ENCODE data around the gene IGSF23.
"Not testable (repeated sequence)": the region's sequence is repeated elsewhere in the genome, so short reads cannot be mapped to it uniquely, and the experiment has no call there.

Gene IGSF23

DNA sequence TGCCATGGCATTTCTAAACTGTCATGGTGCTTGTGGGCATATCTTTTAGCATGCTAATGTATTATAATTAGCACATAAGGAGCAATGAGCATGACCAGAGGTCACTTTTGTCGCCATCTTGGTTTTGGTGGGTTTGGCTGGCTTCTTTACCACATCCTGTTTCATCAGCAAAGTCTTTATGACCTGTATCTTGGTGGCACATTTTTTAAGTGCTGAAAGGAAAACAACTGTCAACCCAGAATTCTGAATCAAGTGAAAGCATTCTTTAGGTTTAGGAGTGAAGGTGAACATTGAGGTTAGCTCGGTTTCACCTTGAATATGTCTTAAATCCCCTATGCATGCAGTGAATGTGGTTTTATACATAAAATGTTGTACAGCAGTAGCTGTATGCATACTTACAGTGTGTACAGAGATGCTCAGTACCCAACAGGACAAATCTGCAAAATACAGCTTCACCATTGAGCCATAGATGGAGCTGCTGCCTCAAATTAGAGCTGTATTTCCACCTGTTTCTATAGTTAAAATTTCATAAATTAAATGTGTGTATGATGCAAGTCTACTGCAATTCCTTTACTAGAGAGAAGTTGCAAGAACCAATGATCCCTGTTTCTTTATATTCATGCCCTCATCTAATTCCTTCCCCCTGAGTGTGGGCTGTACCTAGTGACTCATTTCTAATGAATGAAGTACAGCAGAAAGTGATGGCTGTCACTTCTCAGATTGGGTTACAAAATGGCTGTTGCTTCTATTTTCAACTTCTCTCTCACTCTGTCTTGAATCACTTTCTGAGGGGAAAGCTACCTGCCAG lies 25.2 kb upstream of the IGSF23 start:
- DNase-seq: no peak

DNA sequence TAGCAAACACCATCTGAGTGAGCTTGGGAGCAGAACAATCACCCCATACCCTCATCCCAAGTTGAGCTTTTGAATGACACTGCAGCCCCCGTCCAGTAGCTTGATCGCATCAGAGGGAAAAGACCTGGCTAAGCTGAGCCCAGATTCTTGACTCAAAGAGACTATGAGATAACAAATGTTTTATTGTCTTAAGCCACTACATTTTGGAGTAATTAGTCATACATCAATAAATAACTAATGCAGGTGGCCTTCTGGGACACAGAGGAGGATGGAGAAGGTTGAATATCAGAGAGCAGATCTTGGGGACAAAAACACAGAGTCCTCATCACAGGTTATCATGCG lies 24.6 kb upstream of the IGSF23 start:
- DNase-seq: no peak

DNA sequence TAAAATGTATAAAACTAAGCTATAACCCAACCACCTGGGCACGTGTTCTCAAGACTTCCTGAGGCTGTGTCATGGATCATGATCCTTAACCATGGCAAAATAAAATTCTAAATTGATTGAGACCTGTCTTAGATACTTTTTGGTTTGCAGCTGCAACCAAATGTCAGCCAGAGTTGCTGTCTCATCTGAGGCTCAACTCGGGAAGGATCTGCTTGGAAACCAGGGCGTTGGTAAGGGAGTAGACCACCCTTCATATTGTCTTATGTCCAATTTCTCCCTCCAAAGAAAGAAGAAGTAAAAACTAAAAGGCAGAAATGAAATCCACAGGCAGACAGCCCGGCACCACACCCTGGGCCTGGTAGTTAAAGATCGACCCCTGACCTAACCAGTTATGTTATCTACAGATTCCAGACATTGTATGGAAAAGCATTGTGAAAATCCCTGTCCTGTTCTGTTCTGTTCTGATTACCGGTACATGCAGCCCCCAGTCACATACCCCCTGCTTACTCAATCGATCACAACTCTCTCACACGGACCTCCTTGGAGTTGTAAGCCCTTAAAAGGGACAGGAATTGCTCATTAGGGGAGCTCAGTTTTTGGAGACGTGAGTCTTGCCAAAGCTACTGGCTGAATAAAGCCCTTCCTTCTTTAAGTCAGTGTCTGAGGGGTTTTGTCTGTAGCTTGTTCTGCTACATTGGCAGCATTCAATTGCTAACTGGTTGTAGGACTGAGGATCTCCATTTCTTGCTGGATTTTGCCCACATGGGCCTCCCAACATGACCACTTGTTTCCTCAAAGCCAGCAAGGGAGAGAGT lies 22.9 kb upstream of the IGSF23 start:
- DNase-seq: no peak

DNA sequence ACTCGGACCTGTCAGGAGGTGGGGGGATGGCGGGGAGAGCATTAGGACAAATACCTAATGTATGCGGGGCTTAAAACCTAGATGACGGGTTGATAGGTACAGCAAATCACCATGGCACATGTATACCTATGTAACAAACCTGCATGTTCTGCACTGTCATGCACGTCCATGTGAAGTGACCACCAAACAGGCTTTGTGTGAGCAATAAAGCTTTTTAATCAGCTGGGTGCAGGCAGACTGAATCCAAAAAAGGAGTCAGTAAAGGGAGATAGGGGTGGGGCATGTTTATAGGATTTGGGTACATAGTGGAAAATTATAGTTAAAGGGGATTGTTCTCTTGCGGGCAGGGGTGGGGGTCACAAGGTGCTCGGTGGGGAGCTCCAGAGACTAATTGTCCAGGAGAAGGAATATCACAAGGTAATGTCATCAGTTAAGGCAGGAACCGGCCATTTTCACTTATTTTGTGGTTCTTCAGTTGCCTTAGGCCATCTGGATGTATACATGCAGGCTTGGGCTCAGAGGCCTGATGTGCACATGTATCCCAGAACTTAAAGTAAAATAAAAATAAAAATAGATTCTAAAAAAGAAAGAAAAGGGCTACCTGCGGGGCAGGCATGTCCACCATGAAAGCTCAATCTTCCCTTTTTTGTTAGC lies 21.9 kb upstream of the IGSF23 start:
- not testable (repeated sequence) for DNase-seq

DNA sequence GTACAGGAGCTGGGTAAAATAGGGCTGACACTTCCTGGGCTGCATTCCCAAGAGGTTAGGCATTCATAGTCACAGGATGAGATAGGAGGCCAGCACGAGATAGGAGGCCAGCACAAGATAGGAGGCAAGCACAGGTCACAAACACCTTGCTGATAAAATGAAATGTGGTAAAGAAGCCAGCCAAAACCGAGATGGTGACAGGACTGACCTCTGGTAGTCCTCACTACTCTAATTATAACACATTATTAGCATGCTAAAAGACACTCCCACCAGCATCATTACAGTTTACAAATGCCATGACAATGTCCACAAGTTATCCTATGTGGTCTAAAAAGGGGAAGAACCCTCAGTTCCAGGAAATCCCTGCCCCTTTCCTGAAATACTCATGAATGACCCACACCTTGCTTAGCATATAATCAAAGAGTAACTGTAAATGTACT lies 20.9 kb upstream of the IGSF23 start:
- no peak for DNase-seq

DNA sequence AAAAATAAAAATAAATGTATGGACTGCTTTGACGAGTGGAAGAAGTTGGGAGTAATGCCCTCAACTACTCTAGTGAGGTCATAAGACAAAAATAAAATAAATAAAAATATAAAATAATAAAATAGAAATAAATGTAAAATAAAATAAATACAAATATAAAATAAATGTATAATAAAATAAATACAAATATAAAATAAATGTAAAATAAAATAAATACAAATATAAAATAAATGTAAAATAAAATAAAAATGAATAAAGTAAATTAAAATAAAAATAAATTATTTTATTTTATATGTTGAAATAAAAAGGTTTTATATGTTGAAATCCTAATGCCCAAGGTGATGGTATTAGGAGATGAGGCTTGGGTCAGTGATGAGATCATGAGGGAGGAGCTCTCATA lies 20.1 kb upstream of the IGSF23 start:
- no peak for DNase-seq

DNA sequence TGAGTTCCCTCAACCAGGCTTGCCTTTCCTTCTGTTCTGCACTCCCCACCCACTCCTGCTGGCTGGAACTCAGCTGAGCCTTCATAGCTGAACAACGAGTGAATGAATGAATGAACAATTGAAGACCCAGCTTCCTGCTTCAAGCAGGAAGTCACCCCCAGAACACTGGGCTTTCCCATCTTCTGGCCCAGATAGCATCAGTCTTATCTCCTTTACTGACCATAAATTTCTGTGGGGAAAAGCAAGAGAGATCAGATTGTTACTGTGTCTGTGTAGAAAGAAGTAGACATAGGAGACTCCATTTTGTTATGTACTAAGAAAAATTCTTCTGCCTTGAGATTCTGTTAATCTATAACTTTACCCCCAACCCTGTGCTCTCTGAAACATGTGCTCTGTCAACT lies 19.5 kb upstream of the IGSF23 start:
- not testable (repeated sequence) for DNase-seq

DNA sequence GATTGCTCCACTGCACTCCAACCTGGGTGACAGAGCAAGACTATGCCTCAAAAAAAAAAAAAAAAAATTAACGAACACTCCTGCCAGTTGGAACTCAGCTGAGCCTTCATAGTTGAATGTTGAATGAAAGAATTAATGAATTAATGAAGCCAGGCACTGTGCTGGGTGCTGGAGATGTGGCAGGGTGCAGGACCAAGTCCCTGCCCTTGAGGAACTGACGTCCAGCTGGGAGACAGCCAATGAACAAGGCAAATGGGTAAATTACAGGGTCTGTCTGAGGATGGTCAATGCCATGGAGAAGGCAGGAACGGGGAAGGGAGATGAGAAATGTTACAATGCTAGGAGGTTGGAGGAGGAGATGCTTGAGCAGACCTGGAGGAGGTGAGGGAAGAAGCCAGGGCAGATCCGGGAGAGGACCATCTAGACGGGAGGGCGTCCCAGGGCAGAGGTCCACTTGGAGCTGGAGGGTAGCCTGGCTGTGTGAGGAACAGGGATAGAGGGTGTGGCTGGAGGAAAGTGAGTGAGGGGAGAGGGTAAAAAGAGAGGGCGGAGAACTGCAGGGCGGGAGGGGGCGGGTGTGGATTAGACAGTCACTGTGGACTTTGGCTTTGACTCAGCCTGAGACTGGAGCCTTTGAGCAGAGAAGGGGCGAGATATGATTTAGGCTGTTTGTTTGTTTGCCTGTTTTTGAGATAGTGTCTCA lies 16.8 kb upstream of the IGSF23 start:
- no peak for DNase-seq

DNA sequence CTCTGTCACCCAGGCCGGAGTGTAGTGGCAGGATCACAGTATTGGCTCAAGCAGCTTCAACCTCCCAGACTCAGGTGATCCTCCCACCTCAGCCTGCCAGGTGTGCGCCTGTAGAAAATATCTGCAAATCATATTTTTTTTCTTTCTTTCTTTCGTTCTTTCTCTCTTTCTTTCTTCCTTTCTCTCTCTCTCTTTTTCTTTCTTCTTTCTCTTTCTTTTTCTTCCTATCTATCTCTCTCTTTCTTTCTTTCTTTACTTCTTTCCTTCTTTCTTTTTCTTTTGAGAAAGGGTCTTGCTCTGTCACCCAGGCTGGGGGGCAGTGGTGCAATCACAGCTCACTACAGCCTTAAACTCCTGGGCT lies 16.3 kb upstream of the IGSF23 start:
- DNase-seq: no peak

DNA sequence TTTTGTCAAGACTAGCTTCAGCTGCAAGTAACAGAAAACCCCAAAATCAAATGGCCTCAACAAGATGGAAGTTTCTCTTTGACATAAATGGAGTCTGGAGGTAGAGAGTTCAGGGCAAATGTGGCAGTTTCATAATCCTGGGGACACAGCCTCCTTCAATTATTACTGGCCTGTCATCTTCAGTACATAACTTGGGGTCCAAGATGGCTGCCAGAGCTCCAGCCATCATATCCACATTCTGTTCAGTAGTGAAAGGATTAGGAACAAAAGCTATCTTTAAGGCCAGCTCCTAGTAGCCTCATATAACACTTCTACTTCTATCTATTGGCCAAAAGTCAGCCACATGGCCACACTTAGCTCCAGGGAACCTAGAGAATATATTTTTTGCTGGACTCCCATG lies 15.0 kb upstream of the IGSF23 start:
- DNase-seq: no peak

DNA sequence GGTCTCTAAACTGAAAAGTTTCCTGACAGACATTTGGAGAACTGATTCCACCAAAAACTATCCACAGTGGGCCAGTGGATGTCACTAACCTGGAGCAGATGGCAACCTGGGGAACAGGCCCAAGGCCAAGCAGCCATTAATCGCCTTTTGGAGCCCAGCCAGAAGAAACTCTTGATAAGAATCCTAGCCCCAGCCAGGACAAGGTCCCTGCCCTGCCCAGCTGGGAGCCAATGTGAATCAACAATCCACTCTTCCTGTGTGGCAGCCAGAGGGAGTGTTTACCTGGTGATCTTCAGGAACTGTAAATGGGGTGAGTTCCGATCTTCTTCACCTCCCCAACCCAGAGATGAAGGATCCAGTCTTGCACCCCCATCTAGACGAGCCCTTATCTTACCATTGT lies 14.5 kb upstream of the IGSF23 start:
- no peak for DNase-seq

DNA sequence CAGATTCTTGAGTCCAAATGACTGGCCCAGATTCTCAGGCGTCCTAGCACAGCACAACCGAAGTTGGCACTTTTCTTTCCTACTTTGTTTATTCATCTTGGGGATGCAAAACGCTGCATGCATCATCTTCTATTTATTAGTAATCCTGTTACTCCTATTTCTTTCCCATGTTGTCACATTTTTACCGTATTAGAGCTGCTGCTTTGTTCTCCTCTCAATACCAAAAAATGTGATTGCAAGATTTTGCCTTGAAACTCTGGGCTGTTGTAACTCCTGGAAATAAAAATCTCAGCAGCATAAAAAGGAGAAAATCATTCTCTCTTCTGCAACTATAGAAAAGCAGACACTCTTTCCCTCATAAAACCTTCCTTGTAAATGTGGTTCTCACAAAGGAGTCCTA lies 12.9 kb upstream of the IGSF23 start:
- no peak for DNase-seq

DNA sequence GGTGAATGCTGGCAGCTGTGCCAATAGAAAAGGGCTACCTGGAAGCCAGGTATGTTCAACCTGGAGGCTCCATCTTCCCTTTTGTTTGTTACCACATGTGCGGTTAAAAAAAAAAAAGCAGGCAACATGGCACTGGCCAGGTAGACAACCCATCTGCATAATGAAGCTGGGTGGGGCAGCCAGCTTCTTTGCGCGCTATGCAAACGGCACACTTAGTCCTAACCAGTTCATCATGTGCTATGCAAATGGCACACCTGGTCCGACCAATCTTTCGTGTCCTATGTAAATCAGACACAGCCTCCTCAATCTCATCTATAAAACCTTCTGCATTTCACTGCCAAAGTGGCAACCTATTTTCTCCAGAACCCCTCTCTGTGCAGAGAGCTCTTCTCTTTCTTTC lies 11.3 kb upstream of the IGSF23 start:
- DNase-seq: no peak

DNA sequence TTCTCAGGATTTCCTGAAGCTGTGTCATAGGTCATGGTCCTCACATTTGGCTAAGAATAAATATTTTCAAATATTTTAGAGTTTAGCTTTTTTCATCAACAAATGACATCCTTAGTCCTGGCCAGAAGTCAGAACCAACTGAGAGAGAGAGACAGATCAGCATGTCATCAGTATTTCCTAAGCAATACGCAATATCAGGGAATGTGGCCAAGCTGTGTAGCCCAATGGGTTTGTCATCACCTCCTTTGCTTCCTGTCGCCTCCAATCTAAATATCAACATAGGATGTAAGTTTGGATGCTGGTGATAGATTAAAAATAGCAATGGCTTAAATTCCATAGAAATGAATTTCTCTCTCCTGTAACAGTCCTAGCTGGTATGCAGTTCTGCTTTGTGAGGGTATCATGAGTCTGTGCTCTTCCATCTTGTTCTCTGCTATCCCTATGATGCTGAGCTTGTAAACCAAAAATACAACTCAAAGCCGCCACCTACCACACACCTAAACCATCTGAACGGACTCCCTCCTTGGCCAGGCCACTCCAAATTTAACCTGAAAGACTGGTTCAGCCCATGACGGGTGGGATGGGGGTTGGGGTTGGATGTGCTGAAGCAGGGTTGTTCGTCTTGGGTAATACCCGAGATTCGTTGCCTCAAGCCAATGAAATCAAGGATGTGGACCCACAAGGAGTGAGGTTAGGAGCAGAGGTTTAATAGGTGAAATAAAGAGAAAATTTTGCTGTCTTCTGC lies 10.0 kb upstream of the IGSF23 start:
- no peak for DNase-seq

DNA sequence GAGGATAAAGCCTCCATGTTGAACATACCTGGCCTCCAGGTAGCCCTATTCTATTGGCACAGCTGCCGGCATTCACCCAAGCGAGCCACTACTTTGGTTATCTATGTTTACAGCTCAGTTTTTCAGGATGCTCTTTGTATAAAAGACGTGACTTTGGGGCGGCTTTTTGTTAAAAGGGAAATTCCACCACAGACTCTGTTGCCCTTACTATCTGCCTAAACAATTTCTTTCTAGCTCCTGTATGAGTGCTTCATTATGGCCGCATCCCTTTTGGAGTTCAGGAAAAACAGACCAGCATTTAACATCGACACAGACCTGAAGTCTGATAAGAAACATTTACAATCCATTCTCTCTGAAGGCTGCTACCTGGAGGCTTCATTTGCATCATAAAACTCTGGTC lies 9.1 kb upstream of the IGSF23 start:
- no peak for DNase-seq

DNA sequence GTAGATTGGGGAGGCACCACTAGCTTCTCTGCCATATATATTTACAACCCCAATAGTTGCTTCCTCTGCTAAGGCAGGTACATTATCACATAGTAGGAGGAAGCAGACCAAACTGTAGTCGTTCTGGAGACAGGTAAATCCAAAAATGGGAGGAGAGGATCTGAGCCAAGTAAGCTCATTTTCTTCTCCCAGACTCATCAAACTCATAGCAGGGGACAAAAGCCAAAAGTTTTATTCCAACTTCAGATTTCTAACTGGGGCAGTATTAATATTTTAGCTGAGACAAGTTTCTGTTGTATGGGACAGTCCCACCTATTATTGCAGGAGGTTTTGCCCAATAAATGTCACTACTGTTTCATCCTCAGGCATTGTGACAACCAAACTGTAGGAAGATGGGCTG lies 7.8 kb upstream of the IGSF23 start:
- no peak for DNase-seq

DNA sequence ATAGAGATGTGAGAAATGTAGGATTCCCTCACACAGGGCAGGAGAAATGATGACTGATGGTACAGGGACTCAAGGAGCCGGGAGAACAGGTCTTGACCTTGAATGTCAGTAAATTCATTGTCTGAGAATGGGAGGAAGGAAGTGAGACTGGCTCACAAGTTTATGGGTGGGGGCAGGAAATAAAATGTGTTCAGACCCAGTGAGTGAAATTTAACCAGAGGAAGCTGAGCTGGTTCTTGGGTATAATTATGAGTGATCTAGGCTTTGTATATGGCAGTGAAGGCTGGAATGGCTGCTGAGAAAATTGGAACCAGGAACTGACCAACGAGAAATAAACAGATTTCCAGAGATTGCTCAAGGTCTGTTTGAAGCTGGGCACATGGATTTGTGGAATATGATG lies 6.3 kb upstream of the IGSF23 start:
- DNase-seq: no peak

DNA sequence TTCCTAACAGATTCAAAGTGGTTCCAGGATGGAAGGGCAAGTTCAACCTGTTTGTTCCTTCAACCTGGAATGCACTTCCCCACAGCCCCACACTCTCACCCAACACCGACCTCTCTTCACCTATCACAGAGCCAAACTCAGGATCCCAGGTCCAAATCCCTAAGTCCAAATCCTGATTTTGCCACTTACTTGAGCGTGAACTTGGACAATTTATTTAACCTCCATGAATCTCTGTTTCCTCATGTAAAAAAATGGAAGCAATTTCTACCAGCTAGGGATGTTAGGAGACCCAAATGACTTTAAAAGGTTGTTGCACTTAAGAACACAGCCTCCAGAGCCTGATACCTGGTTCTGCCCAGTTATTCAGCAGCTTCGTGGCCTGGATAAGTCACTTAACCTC lies 5.4 kb upstream of the IGSF23 start:
- DNase-seq: no peak

DNA sequence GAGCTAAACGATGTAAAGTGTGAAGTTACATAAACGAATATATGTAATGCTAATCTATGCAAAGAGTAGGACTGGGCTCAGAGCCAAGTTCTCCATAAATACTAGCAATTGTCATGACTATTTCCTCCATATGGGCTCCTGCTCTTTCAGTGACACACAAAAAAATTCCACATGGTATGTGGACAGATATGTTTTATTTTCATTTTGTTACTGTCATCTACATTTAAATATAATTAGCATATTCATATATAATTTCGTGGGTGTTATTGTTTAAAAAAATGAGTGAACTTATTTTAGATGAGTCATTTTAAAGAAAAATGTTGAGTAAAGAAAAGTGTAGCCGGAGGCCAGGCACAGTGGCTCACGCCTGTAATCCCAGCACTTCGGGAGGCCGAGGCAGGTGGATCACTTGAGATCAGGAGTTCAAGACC lies 5.0 kb upstream of the IGSF23 start:
- DNase-seq: no peak

DNA sequence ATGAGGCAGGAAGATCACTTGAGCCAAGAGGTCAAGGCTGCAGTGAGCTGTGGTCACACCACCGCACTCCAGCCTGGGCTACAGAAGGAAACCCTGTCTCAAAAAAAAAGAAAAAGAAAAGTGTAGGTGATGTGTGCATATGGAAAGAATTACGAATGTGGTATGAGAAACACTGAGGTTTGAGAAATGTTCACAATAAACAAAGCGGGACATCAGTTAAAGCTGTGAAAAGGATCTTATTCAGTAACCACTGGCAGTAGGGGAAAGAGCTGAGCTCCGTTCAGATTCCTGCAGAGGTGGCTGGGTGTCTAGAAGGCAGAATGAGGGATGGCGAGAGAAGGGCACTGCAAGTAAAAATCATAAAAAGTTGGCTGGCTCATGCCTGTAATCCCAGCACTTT lies 4.1 kb upstream of the IGSF23 start:
- DNase-seq: no peak

DNA sequence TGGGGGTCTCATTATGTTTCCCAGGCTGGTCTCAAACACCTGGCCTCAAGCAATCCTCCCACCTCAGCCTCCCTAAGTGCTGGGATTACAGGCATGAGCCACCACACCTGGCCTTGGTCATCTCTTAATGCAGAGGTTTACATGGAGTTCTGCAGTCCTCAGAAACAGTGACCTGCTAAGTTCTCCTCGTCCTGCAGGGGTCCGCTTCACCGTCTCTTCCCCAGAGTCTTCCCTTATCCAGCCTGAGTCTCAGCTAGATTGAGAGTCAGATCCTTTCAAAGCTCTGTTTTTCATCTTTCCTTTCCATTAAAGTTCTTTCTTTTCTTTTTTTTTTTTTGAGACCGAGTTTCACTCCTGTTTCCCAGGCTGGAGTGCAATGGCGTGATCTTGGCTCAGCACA lies 2.9 kb upstream of the IGSF23 start:
- not testable (repeated sequence) for DNase-seq

DNA sequence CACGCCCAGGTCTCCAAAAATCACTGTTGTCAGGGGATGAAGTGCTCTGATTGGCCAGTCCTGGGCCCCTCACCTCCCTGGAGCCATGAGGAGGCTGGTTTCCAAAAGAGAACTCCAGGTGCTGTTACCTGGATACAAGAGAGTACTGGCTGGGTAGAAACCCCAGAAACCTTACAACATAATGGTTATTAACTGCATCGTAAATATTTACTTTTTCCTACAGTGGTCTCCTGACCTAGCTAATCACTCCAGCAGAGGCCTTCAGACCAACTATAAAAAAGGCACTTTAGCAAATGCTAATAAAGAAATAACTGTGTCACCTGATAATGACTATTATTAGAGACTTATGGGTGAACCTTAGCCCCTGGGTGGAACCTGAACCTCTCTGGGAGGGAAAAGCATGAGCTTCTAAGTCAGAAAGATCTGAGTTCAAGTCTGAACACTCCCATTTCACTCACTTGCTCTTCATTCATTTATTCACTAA lies 1.5 kb upstream of the IGSF23 start:
- no peak for DNase-seq

DNA sequence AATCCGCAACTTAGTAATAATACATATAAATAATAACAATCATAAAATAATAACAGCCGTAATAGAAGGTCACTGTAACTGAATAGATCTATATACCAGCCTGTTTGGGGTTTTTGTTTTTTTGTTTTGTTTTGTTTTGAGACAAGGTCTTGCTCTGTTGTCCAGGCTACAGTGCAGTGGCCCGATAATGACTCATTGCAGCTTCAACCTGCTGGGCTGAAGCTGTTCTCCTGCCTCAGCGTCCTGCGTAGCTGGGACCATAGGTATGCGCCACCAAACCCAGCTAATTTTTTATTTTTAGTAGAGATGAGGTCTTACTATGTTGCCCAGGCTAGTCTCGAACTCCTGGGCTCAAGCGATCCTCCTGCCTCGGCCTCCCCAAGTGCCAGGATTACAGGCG lies 950 bp downstream of the IGSF23 start:
- no peak for DNase-seq

Data from activated T-cell treated with anti-CD3 and anti-CD28 coated beads, Interleukin-2, amount 50 U/mL, for 1 hour (primary cell).